IMR-90 (cell line): Measurements from ENCODE around the gene PRR18. TPM values are rescaled to one million over a fixed set of nuclear protein-coding genes. Genes with fewer than 3 reads are reported as not detected.

Experiments
- ATAC-seq: fragments of 200-7000 bp; cut with Tn5 transposase; 2 replicates; pipeline ENCODE4 v1.9.1; 2020; ENCODE audit warnings: low read depth, mild to moderate bottlenecking, moderate library complexity
- BruUV-seq: library from RNA; stranded (reverse); fragments of 400-500 nt; replicated peaks from 2 replicates; lab custom pipeline; 2021; lab: Mats Ljungman, UMichigan
- CTCF ChIA-PET: fragments of 300-600 bp; formaldehyde crosslinking; extraction: SDS; loops from one replicate; lab custom pipeline; 2021; ENCODE audit warnings: antibody characterized with exemption; lab: Yijun Ruan, JAX
- POLR2A ChIA-PET: fragments of 300-600 bp; sonication (Branson Sonifier 250); formaldehyde crosslinking; loops from one replicate; lab custom pipeline; 2022; ENCODE audit warnings: antibody characterized with exemption; ENCODE audit not compliant: unreplicated experiment; lab: Charles Lee
- DNase-seq: peaks from one replicate; pipeline ENCODE4 v3.0.0; 2013
- H2AFZ ChIP-seq: replicated peaks from 2 replicates; pipeline ENCODE3; 2013; ENCODE audit warnings: low read length, mild to moderate bottlenecking; ENCODE audit not compliant: poor library complexity
- H2AK5ac ChIP-seq: 2 replicates; pipeline ENCODE4 v1.6.1; 2013; ENCODE audit warnings: low read depth, low read length, inconsistent platforms
- H2AK9ac ChIP-seq: replicated peaks from 2 replicates; pipeline ENCODE3; 2013; ENCODE audit warnings: mild to moderate bottlenecking, low read depth, low read length, moderate library complexity; ENCODE audit not compliant: poor library complexity
- H2BK120ac ChIP-seq: 2 replicates; pipeline ENCODE4 v1.6.1; 2013; ENCODE audit warnings: low read depth, low read length, inconsistent platforms
- H2BK15ac ChIP-seq: 3 replicates; pipeline ENCODE4 v1.6.1; 2013; ENCODE audit warnings: low read depth, low read length, inconsistent platforms
- H2BK20ac ChIP-seq: 2 replicates; pipeline ENCODE4 v1.6.1; 2013; ENCODE audit warnings: low read depth, mild to moderate bottlenecking, inconsistent platforms, low read length, moderate library complexity
- H2BK5ac ChIP-seq: 2 replicates; pipeline ENCODE4 v1.6.1; 2013; ENCODE audit warnings: mild to moderate bottlenecking, low read depth, low read length, inconsistent platforms; ENCODE audit not compliant: poor library complexity, severe bottlenecking
- H3K14ac ChIP-seq: replicated peaks from 2 replicates; pipeline ENCODE4 v1.6.1; 2013; ENCODE audit warnings: low read depth, low read length, inconsistent platforms
- H3K18ac ChIP-seq: 2 replicates; pipeline ENCODE4 v1.6.1; 2013; ENCODE audit warnings: low read depth, low read length, control low read depth
- H3K23ac ChIP-seq: 2 replicates; pipeline ENCODE4 v1.6.1; 2013; ENCODE audit warnings: low read depth, low read length, inconsistent platforms
- H3K27ac ChIP-seq: 2 replicates; pipeline ENCODE4 v1.5.1; 2013; ENCODE audit warnings: mild to moderate bottlenecking, control low read depth, low read length; ENCODE audit not compliant: insufficient read depth
- H3K27me3 ChIP-seq: 2 replicates; pipeline ENCODE4 v1.6.1; 2013; ENCODE audit warnings: low read length; ENCODE audit not compliant: control insufficient read depth, insufficient read depth
- H3K36me3 ChIP-seq: 2 replicates; pipeline ENCODE4 v1.6.1; 2013; ENCODE audit warnings: low read length, mixed read lengths; ENCODE audit not compliant: control insufficient read depth, insufficient read depth
- H3K4ac ChIP-seq: 2 replicates; pipeline ENCODE4 v1.6.1; 2013; ENCODE audit warnings: low read depth, low read length, inconsistent platforms
- H3K4me1 ChIP-seq: 2 replicates; pipeline ENCODE4 v1.6.1; 2013; ENCODE audit warnings: low read length, mixed read lengths; ENCODE audit not compliant: control insufficient read depth, insufficient read depth
- H3K4me2 ChIP-seq: 2 replicates; pipeline ENCODE4 v1.6.1; 2013; ENCODE audit warnings: low read depth, mild to moderate bottlenecking, control low read depth, low read length, moderate library complexity
- H3K4me3 ChIP-seq: 2 replicates; pipeline ENCODE4 v1.5.1; 2013; ENCODE audit warnings: low read depth, mild to moderate bottlenecking, control low read depth, low read length, moderate library complexity; ENCODE audit not compliant: insufficient read depth
- H3K56ac ChIP-seq: 2 replicates; pipeline ENCODE4 v1.6.1; 2013; ENCODE audit warnings: low read length, inconsistent platforms; ENCODE audit not compliant: insufficient read depth; ENCODE audit errors: extremely low read depth
- H3K79me1 ChIP-seq, 2 experiments: 2 replicates each; pipeline ENCODE4 v1.6.1; 2013; ENCODE audit warnings: low read length in 2 of 2, inconsistent platforms in 1 of 2, low read depth in 1 of 2
- H3K9ac ChIP-seq: 2 replicates; pipeline ENCODE4 v1.6.1; 2013; ENCODE audit warnings: low read depth, low read length, control low read depth
- H3K9me1 ChIP-seq: 2 replicates; pipeline ENCODE4 v1.6.1; 2013; ENCODE audit warnings: low read length, inconsistent platforms; ENCODE audit not compliant: insufficient read depth
- H3K9me3 ChIP-seq: 2 replicates; pipeline ENCODE4 v1.6.1; 2013; ENCODE audit warnings: low read length; ENCODE audit not compliant: control insufficient read depth, insufficient read depth
- H4K20me1 ChIP-seq: 2 replicates; pipeline ENCODE4 v1.6.1; 2013; ENCODE audit warnings: low read length, inconsistent platforms; ENCODE audit not compliant: insufficient read depth
- H4K5ac ChIP-seq: 2 replicates; pipeline ENCODE4 v1.6.1; 2013; ENCODE audit warnings: mild to moderate bottlenecking, low read depth, low read length, control low read depth
- H4K8ac ChIP-seq, 2 experiments: 2 replicates each; pipeline ENCODE4 v1.6.1; 2013; ENCODE audit warnings: low read depth in 2 of 2, low read length in 2 of 2, control low read depth in 1 of 2, inconsistent platforms in 1 of 2
- H4K91ac ChIP-seq: 2 replicates; pipeline ENCODE4 v1.6.1; 2013; ENCODE audit warnings: low read depth, low read length, inconsistent platforms; ENCODE audit not compliant: insufficient read depth
- BHLHE40 ChIP-seq: fragments of 150-350 bp; IDR thresholded peaks from 2 replicates; pipeline ENCODE4 v1.6.1; 2016; ENCODE audit warnings: mild to moderate bottlenecking, low read depth, low read length
- CEBPB ChIP-seq: IDR thresholded peaks from 2 replicates; pipeline ENCODE4 v1.6.1; 2012; ENCODE audit warnings: low read depth, low read length, improper control_type of control experiment
- CHD1 ChIP-seq: IDR thresholded peaks from 2 replicates; pipeline ENCODE4 v1.6.1; 2012; ENCODE audit warnings: low read depth, low read length, improper control_type of control experiment
- FOS ChIP-seq: fragments of 150-350 bp; IDR thresholded peaks from 2 replicates; pipeline ENCODE4 v1.6.1; 2016; ENCODE audit warnings: low read depth, low read length
- MAFK ChIP-seq: IDR thresholded peaks from 2 replicates; pipeline ENCODE4 v1.6.1; 2012; ENCODE audit warnings: low read depth, low read length, improper control_type of control experiment
- MAZ ChIP-seq: IDR thresholded peaks from 2 replicates; pipeline ENCODE4 v1.6.1; 2012; ENCODE audit warnings: low read depth, mild to moderate bottlenecking, low read length, improper control_type of control experiment, moderate library complexity, borderline replicate concordance
- MXI1 ChIP-seq: IDR thresholded peaks from 2 replicates; pipeline ENCODE4 v1.6.1; 2012; ENCODE audit warnings: low read depth, mild to moderate bottlenecking, low read length, moderate library complexity, borderline replicate concordance
- NFE2L2 ChIP-seq: fragments of 150-350 bp; IDR thresholded peaks from 2 replicates; pipeline ENCODE4 v1.6.1; 2016; ENCODE audit warnings: low read depth, mild to moderate bottlenecking, low read length
- POLR2A ChIP-seq: IDR thresholded peaks from 2 replicates; pipeline ENCODE4 v1.6.1; 2012; ENCODE audit warnings: mild to moderate bottlenecking, low read depth, low read length
- RAD21 ChIP-seq: IDR thresholded peaks from 2 replicates; pipeline ENCODE4 v1.6.1; 2012; ENCODE audit warnings: low read length, improper control_type of control experiment
- RCOR1 ChIP-seq: IDR thresholded peaks from 2 replicates; pipeline ENCODE4 v1.6.1; 2012; ENCODE audit warnings: mild to moderate bottlenecking, low read length, improper control_type of control experiment; ENCODE audit not compliant: insufficient replicate concordance
- RFX5 ChIP-seq: IDR thresholded peaks from 2 replicates; pipeline ENCODE4 v1.8.0; 2012; ENCODE audit warnings: low read depth, mild to moderate bottlenecking, low read length, moderate library complexity
- SMC3 ChIP-seq: fragments of 150-350 bp; IDR thresholded peaks from 2 replicates; pipeline ENCODE4 v1.6.1; 2016; ENCODE audit warnings: low read depth, mild to moderate bottlenecking, antibody characterized with exemption, low read length, moderate library complexity
- USF2 ChIP-seq: fragments of 150-350 bp; IDR thresholded peaks from 2 replicates; pipeline ENCODE4 v1.6.1; 2017; ENCODE audit warnings: mild to moderate bottlenecking, antibody characterized with exemption, low read length, low read depth
- WGBS, 2 experiments: methylation state at CpG; one replicate each; pipeline versions ENCODE4 v1.1.5 to v1.1.7; 2013; ENCODE audit warnings: missing lambda C conversion rate in 2 of 2; ENCODE audit not compliant: insufficient read length in 1 of 2; ENCODE audit errors: extremely low coverage in 2 of 2; 5-methylcytosine and 5-hydroxymethylcytosine counted together
- dilution Hi-C: fragments of 300-500 bp; cut with HindIII; formaldehyde crosslinking; loops from one replicate; pipeline ENCODE4 v1.14.3; 2018; ENCODE audit warnings: low sequenced_read_pairs; ENCODE audit not compliant: unreplicated experiment
- in situ Hi-C: fragments of 300-500 bp; cut with MboI; formaldehyde crosslinking; loops from 3 replicates; pipeline ENCODE4 v1.14.3; 2019; ENCODE audit warnings: low sequenced_read_pairs, inconsistent platforms, mixed read lengths
- intact Hi-C: fragments of 100-400 bp; cut with micrococcal nuclease; formaldehyde crosslinking; loops from 2 replicates; pipeline ENCODE4 v1.10.0; 2022
- polyA plus RNA-seq, 3 experiments: library from polyadenylated mRNA; depleted of rRNA; stranded (reverse); fragments of >200 nt; gene quantifications; 2 replicates each; pipeline ENCODE4 v1.2.3, GENCODE V29; 2012; ENCODE audit warnings: low replicate concordance in 1 of 3
- total RNA-seq: library from RNA; depleted of rRNA; stranded (reverse); fragments of >200 nt; gene quantifications from 2 replicates; pipeline ENCODE4 v1.2.3, GENCODE V29; 2012
- TF ChIP-seq, protein P1 (sequence below): conservative IDR thresholded peaks from 2 replicates; pipeline ENCODE4 v1.5.1; 2012; ENCODE audit warnings: mild to moderate bottlenecking, low read depth, low read length, improper control_type of control experiment
- TF ChIP-seq, protein P2 (sequence below): fragments of 150-350 bp; IDR thresholded peaks from 2 replicates; pipeline ENCODE4 v1.6.1; 2016; ENCODE audit warnings: low read depth, mild to moderate bottlenecking, low read length, moderate library complexity, borderline replicate concordance

The PRR18 gene
- total and polyA plus RNA-seq, 2 of the 4 experiments (the other 2 are of a cell fraction): not detected

GRCh38 chr6:166338854-166339253 lies 30.7 kb upstream of the PRR18 start:
- Histone ChIP-seq H3K14ac (no peak overlapping the region), H3K79me1 (peaks cover 22 to 81% of the 10 kb centered on the region in 2 experiments), H3K23ac (no peak overlapping the region), H4K91ac (no peak overlapping the region), H4K20me1 (peaks cover 65% of the 10 kb centered on the region), H3K18ac (no peak overlapping the region), H3K4ac (no peak overlapping the region), H3K36me3 (peaks cover 22% of the 10 kb centered on the region), H2BK15ac (no peak overlapping the region), H3K27ac (no peak overlapping the region), H2BK20ac (no peak overlapping the region), H3K9ac (no peak overlapping the region), H3K4me2 (no peak overlapping the region), H2BK120ac (no peak overlapping the region), H3K27me3 (no peaks in the 10 kb centered on the region), H2AK9ac (peak overlapping the region; percentile 45), H3K4me3 (no peak overlapping the region), H3K56ac (no peak overlapping the region), H4K5ac (no peak overlapping the region), H3K9me1 (peaks cover 12% of the 10 kb centered on the region), H3K4me1 (no peaks in the 10 kb centered on the region; the same call in 1 of the 2 replicates), H3K9me3 (no peaks in the 10 kb centered on the region), H2AFZ (no peak overlapping the region), H2BK5ac (no peak overlapping the region), H4K8ac (no peak overlapping the region), H2AK5ac (no peak overlapping the region)
- no peak for DNase-seq
- WGBS, 2 experiments: 97% methylated on average over 6 of the region's 9 CpGs; no CpG with 5 or more reads in 1 of the 2 experiments
- dilution Hi-C loops: no loop called here
- in situ Hi-C loops: no loop called here
- ChIA-PET POLR2A (no interaction called here), CTCF (no interaction called here)
- intact Hi-C loops: no loop called here
- no peak for TF ChIP-seq RAD21
- TF ChIP-seq RCOR1: no peak
- TF ChIP-seq USF2: no peak
- TF ChIP-seq CHD1: no peak
- no peak for TF ChIP-seq FOS
- TF ChIP-seq NFE2L2: no peak
- TF ChIP-seq, protein P1, sequence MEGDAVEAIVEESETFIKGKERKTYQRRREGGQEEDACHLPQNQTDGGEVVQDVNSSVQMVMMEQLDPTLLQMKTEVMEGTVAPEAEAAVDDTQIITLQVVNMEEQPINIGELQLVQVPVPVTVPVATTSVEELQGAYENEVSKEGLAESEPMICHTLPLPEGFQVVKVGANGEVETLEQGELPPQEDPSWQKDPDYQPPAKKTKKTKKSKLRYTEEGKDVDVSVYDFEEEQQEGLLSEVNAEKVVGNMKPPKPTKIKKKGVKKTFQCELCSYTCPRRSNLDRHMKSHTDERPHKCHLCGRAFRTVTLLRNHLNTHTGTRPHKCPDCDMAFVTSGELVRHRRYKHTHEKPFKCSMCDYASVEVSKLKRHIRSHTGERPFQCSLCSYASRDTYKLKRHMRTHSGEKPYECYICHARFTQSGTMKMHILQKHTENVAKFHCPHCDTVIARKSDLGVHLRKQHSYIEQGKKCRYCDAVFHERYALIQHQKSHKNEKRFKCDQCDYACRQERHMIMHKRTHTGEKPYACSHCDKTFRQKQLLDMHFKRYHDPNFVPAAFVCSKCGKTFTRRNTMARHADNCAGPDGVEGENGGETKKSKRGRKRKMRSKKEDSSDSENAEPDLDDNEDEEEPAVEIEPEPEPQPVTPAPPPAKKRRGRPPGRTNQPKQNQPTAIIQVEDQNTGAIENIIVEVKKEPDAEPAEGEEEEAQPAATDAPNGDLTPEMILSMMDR: no peak
- no peak for TF ChIP-seq MXI1
- TF ChIP-seq CEBPB: no peak
- TF ChIP-seq SMC3: no peak
- no peak for TF ChIP-seq POLR2A
- TF ChIP-seq MAZ: no peak
- TF ChIP-seq MAFK: no peak
- TF ChIP-seq RFX5: no peak
- TF ChIP-seq BHLHE40: no peak
- TF ChIP-seq, protein P2, sequence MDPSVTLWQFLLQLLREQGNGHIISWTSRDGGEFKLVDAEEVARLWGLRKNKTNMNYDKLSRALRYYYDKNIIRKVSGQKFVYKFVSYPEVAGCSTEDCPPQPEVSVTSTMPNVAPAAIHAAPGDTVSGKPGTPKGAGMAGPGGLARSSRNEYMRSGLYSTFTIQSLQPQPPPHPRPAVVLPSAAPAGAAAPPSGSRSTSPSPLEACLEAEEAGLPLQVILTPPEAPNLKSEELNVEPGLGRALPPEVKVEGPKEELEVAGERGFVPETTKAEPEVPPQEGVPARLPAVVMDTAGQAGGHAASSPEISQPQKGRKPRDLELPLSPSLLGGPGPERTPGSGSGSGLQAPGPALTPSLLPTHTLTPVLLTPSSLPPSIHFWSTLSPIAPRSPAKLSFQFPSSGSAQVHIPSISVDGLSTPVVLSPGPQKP: no peak
- no TSS peak for BruUV-seq
- no peak for ATAC-seq
